ENCODE results near the gene DYNC2H1. TPM values are rescaled to one million over a fixed set of nuclear protein-coding genes. Genes with fewer than 3 reads are reported as not detected.

The DYNC2H1 gene
- total and polyA plus RNA-seq, 2 donors (not counting 1 experiment from before 2014, with no cell fraction given), result 20.1 to 65.9 TPM

GRCh38 chr11:103413266-103413888 lies 304.2 kb downstream of the DYNC2H1 start:
- no peak overlapping the region for H3K9ac ChIP-seq (ENCODE audit: insufficient read depth, low read length)
- no peaks in the 10 kb centered on the region for H4K20me1 ChIP-seq (ENCODE audit: control insufficient read depth, extremely low read depth, insufficient read depth, low read length)
- peak in 1 of 2 donors; percentile 38 for DNase-seq (ENCODE audit: low read depth in 2 of 2)
- H3K27ac ChIP-seq (ENCODE audit: insufficient read depth, low read length), result no peak overlapping the region
- no peaks in the 10 kb centered on the region for H3K36me3 ChIP-seq (ENCODE audit: control insufficient read depth, insufficient read depth, low read length)
- no peak for TF ChIP-seq EZH2 (IDR thresholded peaks at IDR 0.05; ENCODE audit: low read length, missing control alignments)
- TF ChIP-seq CTCF (conservative IDR thresholded peaks at IDR 0.05 in 1 of 2, IDR thresholded peaks at IDR 0.05 in 1 of 2; ENCODE audit: low read depth in 1 of 2, low read length in 2 of 2), result no peak
- no peak overlapping the region for H2AFZ ChIP-seq (ENCODE audit: low read length)
- no peak overlapping the region for H3K4me2 ChIP-seq (ENCODE audit: extremely low read depth, insufficient read depth, low read length)
- H3K79me2 ChIP-seq (ENCODE audit: control insufficient read depth, insufficient read depth, low read length), result no peaks in the 10 kb centered on the region
- no peak overlapping the region for H3K4me3 ChIP-seq (replicated peaks in 1 of 4; ENCODE audit: control extremely low read depth in 1 of 4, insufficient read depth in 1 of 4, low read depth in 3 of 4, low read length in 4 of 4)
- no peaks in the 10 kb centered on the region for H3K4me1 ChIP-seq (ENCODE audit: control insufficient read depth, extremely low read depth, insufficient read depth, low read length)
- H3K9me3 ChIP-seq (ENCODE audit: control insufficient read depth, insufficient read depth, low read depth, low read length), result no peaks in the 10 kb centered on the region
- no peaks in the 10 kb centered on the region for H3K27me3 ChIP-seq (ENCODE audit: control insufficient read depth, insufficient read depth, low read length)

GRCh38 chr11:103418014-103418413 lies 308.8 kb downstream of the DYNC2H1 start:
- H3K4me2 ChIP-seq (ENCODE audit: extremely low read depth, insufficient read depth, low read length), result no peak overlapping the region
- TF ChIP-seq CTCF (conservative IDR thresholded peaks at IDR 0.05 in 1 of 2, IDR thresholded peaks at IDR 0.05 in 1 of 2; ENCODE audit: low read depth in 1 of 2, low read length in 2 of 2) (no peak), EZH2 (IDR thresholded peaks at IDR 0.05; ENCODE audit: low read length, missing control alignments) (no peak)
- no peak overlapping the region for H3K27ac ChIP-seq (ENCODE audit: insufficient read depth, low read length)

GRCh38 chr11:103420593-103420992 lies 311.4 kb downstream of the DYNC2H1 start:
- no peak overlapping the region for H3K4me3 ChIP-seq (replicated peaks in 1 of 4; ENCODE audit: control extremely low read depth in 1 of 4, insufficient read depth in 1 of 4, low read depth in 3 of 4, low read length in 4 of 4)
- no peaks in the 10 kb centered on the region for H3K79me2 ChIP-seq (ENCODE audit: control insufficient read depth, insufficient read depth, low read length)
- no peak overlapping the region for H3K27ac ChIP-seq (ENCODE audit: insufficient read depth, low read length)
- H3K36me3 ChIP-seq (ENCODE audit: control insufficient read depth, insufficient read depth, low read length), result no peaks in the 10 kb centered on the region
- H2AFZ ChIP-seq (ENCODE audit: low read length), result no peak overlapping the region
- no peaks in the 10 kb centered on the region for H3K9me3 ChIP-seq (ENCODE audit: control insufficient read depth, insufficient read depth, low read depth, low read length)
- DNase-seq (ENCODE audit: low read depth in 2 of 2), result peak in 1 of 2 donors; percentile 83
- no peaks in the 10 kb centered on the region for H3K27me3 ChIP-seq (ENCODE audit: control insufficient read depth, insufficient read depth, low read length)
- H3K4me1 ChIP-seq (ENCODE audit: control insufficient read depth, extremely low read depth, insufficient read depth, low read length), result no peaks in the 10 kb centered on the region
- TF ChIP-seq CTCF (conservative IDR thresholded peaks at IDR 0.05 in 1 of 2, IDR thresholded peaks at IDR 0.05 in 1 of 2; ENCODE audit: low read depth in 1 of 2, low read length in 2 of 2) (no peak), EZH2 (IDR thresholded peaks at IDR 0.05; ENCODE audit: low read length, missing control alignments) (no peak)
- H3K9ac ChIP-seq (ENCODE audit: insufficient read depth, low read length), result no peak overlapping the region
- no peaks in the 10 kb centered on the region for H4K20me1 ChIP-seq (ENCODE audit: control insufficient read depth, extremely low read depth, insufficient read depth, low read length)
- H3K4me2 ChIP-seq (ENCODE audit: extremely low read depth, insufficient read depth, low read length), result no peak overlapping the region

More at GRCh38 chr11:103418014-103418413, 308.8 kb downstream of the DYNC2H1 start:
- no peak overlapping the region for H3K9ac ChIP-seq (ENCODE audit: insufficient read depth, low read length)
- H4K20me1 ChIP-seq (ENCODE audit: control insufficient read depth, extremely low read depth, insufficient read depth, low read length), result no peaks in the 10 kb centered on the region
- no peak for DNase-seq (ENCODE audit: low read depth in 2 of 2)
- H2AFZ ChIP-seq (ENCODE audit: low read length), result no peak overlapping the region
- H3K4me3 ChIP-seq (replicated peaks in 1 of 4; ENCODE audit: control extremely low read depth in 1 of 4, insufficient read depth in 1 of 4, low read depth in 3 of 4, low read length in 4 of 4), result no peak overlapping the region
- no peaks in the 10 kb centered on the region for H3K36me3 ChIP-seq (ENCODE audit: control insufficient read depth, insufficient read depth, low read length)
- H3K27me3 ChIP-seq (ENCODE audit: control insufficient read depth, insufficient read depth, low read length), result no peaks in the 10 kb centered on the region
- H3K9me3 ChIP-seq (ENCODE audit: control insufficient read depth, insufficient read depth, low read depth, low read length), result no peaks in the 10 kb centered on the region
- no peaks in the 10 kb centered on the region for H3K79me2 ChIP-seq (ENCODE audit: control insufficient read depth, insufficient read depth, low read length)
- no peaks in the 10 kb centered on the region for H3K4me1 ChIP-seq (ENCODE audit: control insufficient read depth, extremely low read depth, insufficient read depth, low read length)

Measured in fibroblast of lung (primary cell).